ENCODE data around the gene SLC9A7.

SLC9A7 gene

DNA sequence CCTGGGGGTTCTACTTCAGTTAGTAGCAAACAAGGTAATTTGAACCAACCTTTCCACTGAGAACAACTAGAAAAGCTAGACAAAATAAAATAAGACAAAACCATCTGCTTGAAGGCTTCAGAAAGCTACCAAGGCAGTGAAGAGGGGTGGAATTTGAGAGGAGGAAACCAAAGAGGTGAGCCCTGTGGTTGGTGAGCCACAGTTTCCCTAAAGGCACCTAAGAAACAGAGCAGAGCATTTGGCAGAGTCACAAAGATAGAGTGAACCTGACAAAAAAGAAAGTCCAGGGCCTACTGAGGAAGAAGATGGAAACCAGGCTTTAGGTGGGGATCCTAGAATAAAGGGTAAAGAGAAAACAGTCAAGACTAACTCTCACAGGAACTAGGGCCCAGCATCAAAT lies 141.0 kb downstream of the SLC9A7 start:
- TF ChIP-seq, protein P1, sequence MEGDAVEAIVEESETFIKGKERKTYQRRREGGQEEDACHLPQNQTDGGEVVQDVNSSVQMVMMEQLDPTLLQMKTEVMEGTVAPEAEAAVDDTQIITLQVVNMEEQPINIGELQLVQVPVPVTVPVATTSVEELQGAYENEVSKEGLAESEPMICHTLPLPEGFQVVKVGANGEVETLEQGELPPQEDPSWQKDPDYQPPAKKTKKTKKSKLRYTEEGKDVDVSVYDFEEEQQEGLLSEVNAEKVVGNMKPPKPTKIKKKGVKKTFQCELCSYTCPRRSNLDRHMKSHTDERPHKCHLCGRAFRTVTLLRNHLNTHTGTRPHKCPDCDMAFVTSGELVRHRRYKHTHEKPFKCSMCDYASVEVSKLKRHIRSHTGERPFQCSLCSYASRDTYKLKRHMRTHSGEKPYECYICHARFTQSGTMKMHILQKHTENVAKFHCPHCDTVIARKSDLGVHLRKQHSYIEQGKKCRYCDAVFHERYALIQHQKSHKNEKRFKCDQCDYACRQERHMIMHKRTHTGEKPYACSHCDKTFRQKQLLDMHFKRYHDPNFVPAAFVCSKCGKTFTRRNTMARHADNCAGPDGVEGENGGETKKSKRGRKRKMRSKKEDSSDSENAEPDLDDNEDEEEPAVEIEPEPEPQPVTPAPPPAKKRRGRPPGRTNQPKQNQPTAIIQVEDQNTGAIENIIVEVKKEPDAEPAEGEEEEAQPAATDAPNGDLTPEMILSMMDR (IDR thresholded peaks at IDR 0.05; ENCODE audit: borderline replicate concordance, insufficient read depth, low read depth, low read length): no peak
- H3K4me3 ChIP-seq (ENCODE audit: low read depth, low read length): no peak overlapping the region

DNA sequence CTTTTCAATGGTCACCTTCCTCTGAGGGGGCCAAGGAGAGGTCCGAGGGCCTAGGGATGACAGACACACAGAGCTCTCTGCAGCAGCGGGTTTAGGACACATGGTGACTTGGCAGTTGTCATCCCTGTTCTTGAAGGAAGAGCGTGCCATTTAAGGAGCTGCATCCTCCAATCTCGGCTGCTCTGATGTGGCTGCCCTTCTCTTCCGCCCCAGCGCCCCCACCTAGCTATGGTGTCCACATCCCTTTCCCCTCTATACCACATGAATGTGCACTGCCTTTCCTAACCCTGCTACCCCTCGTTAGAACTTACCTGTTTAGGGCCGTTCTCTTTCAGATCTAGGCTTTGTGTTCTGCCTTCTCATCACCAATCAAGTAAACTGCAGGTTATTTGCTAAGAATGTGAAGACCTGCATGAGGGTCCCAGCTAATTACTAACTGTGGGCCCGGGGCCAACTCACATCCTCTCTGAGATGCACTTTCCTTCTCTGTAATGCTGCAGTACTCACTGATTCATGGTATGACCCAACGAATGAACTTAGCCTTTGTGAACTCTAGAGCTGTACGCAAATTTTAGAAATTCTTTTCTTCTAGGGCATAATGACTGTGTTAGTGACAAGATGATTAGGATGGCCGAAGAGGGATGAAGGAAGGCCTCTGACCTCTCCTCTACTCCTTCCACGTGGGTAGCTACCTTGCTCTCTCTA lies 147.1 kb downstream of the SLC9A7 start:
- TF ChIP-seq, protein P1 (IDR thresholded peaks at IDR 0.05; ENCODE audit: borderline replicate concordance, insufficient read depth, low read depth, low read length): no peak
- H3K4me3 ChIP-seq (ENCODE audit: low read depth, low read length): no peak overlapping the region

DNA sequence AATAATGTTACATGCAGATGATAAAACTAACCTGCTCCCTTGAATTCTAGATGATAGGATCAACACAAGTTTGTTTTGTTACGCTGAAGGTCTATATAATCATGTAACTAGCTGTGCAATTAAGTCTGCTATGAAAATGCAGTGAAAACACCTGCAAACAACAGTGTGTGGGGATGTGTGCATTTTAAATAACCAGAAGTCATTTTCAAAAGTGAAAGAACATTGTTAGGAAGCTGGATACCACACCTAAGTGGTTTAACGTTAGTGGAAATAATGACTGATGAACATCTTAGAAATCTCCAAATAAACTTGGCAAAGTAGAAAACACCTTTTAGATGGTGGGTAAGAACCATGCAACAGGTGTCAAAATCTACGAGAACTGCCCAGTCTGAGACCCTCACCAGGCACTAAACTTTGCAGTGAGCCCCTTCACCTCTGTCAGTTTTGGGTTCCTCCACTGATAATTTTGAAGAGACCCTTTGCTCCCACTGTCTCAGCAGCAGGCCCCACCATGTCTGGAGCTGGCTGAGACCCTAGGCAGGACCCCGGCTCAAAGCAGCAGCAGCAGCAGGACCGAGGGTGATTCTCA lies 148.8 kb downstream of the SLC9A7 start:
- H3K4me3 ChIP-seq (ENCODE audit: low read depth, low read length): no peak overlapping the region
- TF ChIP-seq, protein P1 (IDR thresholded peaks at IDR 0.05; ENCODE audit: borderline replicate concordance, insufficient read depth, low read depth, low read length): no peak

GRCh38 chrX:46607916-46608315 lies 151.0 kb downstream of the SLC9A7 start:
- TF ChIP-seq, protein P1 (IDR thresholded peaks at IDR 0.05; ENCODE audit: borderline replicate concordance, insufficient read depth, low read depth, low read length): no peak
- no peak overlapping the region for H3K4me3 ChIP-seq (ENCODE audit: low read depth, low read length)

GRCh38 chrX:46602468-46603102 lies 156.3 kb downstream of the SLC9A7 start:
- TF ChIP-seq, protein P1 (IDR thresholded peaks at IDR 0.05; ENCODE audit: borderline replicate concordance, insufficient read depth, low read depth, low read length): no peak
- H3K4me3 ChIP-seq (ENCODE audit: low read depth, low read length): no peak overlapping the region

- no peak overlapping the region for H3K4me3 ChIP-seq (ENCODE audit: low read depth, low read length)
- TF ChIP-seq, protein P1 (IDR thresholded peaks at IDR 0.05; ENCODE audit: borderline replicate concordance, insufficient read depth, low read depth, low read length): no peak
These were observed 157.6 kb downstream of the SLC9A7 start for GRCh38 chrX:46601283-46601682.

Measured in GM12875 (cell line).